NT2/D1 (cell line): Measurements from ENCODE around the gene PMEL.

ENCODE experiments used
- SUZ12 ChIP-seq: IDR thresholded peaks from 2 replicates; pipeline ENCODE4 v1.6.1; 2011; ENCODE audit not compliant: insufficient read length, insufficient read depth; ENCODE audit errors: extremely low read depth
- ZNF274 ChIP-seq: IDR thresholded peaks from 2 replicates; pipeline ENCODE4 v1.6.1; 2011; ENCODE audit warnings: mild to moderate bottlenecking, low read depth, low read length

DNA sequence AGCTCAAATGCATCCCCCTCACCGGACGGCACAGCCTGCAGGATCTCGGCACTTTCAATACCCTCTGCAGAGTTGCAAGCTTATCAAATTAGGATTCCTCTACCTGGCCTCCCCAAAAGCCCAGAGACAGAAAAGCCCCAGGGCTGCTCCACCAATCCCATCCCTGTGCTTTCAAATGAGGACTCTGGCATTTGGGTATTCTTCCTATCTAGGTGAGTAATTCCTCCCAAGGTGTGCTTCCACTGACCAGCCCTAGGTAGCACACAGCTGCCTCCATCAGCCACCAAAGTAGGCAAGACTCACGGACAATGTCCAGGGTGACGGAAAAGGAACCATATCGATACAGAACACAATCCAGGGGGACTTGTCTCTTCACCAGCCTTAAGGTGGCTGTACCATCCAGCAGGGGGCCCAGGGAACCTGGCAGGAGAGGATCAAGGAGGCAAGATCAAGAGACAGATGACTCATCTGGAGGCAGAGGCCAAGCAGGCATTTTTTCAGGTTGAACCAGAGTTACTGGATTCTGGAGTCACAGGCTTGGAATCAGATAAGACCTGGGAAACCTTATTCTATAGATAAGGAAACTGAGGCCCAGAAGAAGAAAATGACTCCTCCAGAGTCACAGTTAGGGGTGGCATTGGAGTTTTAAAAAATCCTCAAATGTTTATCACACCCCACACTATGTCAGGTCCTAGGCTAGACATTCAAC is 9.9 kb downstream of the PMEL start:
- TF ChIP-seq ZNF274 (no peak), SUZ12 (no peak)
